Measurements from ENCODE around the gene TCEAL3.
"Not testable (repeated sequence)": the region's sequence is repeated elsewhere in the genome, so short reads cannot be mapped to it uniquely, and the experiment has no call there.

Gene TCEAL3, protein sequence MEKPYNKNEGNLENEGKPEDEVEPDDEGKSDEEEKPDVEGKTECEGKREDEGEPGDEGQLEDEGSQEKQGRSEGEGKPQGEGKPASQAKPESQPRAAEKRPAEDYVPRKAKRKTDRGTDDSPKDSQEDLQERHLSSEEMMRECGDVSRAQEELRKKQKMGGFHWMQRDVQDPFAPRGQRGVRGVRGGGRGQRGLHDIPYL

DNA sequence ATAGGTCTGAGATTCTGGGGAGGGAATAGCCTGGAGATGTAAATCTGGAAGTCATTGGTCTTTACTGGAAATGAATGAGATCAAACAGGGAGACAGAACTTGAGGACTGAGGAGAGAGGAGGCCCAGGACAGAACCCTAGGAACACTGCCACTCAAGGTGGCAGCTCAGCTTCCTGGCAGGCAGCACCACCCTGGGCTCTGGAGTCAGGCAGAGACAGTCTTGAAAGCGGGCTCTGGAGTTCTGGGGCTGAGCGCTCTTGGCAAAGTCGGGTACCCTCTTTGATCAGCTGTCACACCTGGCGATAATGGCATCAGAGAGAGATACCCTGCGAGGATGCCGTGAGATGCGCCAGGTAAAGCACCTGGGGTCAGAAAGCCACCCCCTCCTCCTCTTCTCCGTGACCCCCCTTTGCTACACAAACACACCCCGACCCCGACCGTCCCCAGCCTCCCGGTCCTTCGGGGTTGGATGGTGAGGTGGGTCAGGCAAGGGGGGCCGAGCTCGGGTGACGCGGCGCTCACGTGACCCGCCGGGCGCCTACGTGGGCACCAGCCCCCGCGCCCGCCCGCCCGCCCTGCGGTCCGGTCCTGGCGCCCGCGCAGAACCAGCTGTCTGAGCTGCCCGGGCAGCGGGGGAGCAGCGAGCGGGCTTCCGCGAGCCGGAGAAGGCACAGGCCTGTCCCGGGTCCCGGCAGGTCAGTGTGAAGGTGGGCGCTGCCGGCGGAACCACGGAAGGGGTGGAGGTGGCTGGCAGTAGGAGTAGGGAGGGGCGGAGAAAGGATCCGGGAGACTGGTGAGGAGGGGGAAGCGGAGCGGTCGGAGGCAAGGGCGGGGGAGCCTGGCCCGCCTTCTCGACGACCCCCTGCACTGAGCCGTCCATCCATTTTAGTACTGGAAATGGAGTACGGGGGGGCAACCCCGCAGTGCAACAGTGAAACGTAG lies at the start of gene TCEAL3:
TSS of gene TCEAL3 (plus strand) at position 600 of the 942 bp plus-strand sequence. CDS start 1,102 bp downstream, outside the sequence.
- peak in 1 of 2 donors; percentile 27 for DNase-seq

DNA sequence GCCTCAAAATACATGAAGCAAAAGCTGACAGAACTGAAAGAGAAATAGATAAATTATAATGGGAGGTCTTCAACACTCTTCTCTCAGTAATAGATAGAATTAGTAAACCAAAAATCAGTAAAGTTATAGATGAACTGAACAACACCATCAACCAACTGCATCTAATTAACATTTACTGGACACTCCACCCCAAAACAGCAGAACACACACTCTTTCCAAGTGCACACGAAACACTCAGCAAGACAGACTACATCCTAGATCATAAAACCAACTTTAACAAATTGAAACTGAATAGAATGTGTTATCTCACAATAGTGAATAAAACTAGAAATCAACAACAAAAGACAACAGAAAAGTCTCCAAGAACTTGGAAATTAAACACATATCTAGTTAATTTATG lies 47.5 kb upstream of the TCEAL3 start:
- no peak for DNase-seq

DNA sequence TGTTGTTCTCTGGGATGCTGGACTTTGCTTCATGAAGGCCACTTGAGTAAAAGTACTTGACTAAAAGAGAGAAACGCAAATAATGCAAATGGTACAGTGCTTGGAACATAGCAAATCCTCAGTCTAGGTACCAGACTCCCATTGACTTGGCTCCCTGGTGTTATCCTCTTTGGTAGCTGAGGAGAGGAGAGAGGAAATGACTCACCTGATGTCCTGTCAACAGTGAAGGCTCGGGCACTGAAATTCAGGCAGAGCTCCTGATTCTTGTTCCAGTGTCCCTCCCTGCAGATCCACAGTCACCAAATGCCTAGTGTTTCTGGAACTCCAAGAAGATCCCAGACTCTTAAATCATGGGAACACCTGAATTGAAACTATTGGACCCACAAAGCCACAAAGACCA lies 45.0 kb upstream of the TCEAL3 start:
- DNase-seq, result no peak

DNA sequence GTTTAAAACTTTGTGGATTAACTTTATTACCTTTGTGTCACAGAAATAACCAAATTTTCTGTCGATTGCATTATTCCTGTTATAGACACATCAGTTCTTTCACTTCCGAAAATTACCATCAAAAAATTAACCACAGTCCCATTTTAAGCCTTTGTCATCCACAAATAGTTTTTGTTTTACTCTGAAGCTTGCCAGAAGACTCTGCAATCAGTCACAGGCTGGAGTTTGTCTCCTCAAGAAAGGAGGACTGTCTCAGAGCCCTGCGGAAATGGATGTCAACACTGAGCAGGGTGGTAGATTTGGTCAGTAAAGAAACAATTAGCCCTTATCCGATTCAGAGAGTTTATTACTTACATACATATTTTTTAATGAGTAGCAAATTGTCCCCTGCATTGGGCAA lies 42.6 kb upstream of the TCEAL3 start:
- no peak for DNase-seq

DNA sequence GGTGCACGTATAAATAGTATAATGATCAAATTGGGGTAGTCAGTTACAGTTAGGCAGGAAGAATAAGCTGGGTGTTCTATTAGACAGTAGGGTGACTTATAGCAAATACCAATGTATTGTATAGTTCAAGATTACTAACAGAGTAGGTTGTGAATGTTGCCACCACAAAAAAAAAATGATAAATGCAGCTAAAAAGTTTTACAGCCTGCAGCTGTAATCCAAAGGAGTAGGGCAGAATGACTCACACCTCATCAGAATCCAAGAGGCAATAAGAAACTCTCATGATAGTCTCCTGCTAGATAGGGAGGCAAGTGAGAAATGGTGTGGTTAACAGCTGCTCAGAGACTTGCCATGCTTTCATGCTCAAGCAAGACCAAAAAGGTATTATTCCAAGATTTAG lies 42.0 kb upstream of the TCEAL3 start:
- no peak for DNase-seq

DNA sequence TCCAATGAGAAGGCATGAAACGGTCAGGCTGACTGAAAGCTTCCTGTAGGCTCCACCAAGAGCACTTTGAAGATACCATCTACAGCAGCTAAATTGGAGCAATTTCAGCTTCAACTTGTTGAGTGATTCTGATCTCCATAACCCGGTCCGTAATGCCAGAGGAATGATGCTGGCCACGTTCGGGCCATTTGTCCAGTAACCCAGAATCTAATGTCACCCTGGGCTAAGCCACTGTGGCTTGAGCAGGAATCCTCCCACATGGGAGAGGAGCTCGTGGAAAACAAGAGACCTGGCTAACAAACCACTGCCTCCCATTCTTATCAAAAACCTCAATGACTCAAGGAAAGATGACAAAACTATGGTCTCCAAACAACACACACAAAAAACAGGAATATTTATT lies 36.6 kb upstream of the TCEAL3 start:
- no peak for DNase-seq

DNA sequence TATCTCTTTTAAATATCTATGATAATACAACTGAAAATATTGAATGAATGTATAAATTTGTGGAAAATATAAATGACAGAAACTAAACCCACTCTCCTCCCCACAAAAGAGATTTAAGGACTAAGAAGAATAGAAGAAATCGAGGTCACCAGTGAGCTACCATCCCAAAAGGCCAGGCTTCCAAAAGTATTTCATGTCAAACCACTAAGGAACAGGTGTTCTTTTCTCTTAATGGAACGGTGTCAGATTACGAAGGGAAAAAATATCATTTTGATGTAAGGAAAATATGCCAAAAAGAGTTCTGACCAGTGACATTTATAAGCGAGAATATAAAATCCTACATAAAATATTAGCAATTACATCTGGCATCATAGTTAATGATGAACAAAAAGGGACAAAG lies 36.0 kb upstream of the TCEAL3 start:
- DNase-seq, result no peak

DNA sequence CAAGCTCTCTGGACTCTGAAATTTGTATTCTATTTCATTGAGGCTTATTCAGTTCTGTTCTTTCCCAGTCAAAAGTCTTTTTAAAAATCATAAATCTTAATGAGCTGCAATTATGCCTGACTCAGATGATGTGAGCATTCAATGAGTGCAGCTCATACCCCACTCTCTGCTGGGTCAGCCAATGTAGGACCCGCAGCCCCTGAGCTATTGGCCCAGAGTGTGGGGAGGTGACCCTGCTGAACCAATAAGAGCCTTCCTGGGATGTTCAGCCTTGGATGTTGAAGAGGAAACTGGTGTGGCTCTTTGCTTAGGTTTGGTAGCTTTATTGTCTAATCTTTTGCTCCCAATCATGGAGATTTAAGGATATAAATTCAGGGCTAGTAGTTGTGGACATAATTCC lies 34.6 kb upstream of the TCEAL3 start:
- no peak for DNase-seq

DNA sequence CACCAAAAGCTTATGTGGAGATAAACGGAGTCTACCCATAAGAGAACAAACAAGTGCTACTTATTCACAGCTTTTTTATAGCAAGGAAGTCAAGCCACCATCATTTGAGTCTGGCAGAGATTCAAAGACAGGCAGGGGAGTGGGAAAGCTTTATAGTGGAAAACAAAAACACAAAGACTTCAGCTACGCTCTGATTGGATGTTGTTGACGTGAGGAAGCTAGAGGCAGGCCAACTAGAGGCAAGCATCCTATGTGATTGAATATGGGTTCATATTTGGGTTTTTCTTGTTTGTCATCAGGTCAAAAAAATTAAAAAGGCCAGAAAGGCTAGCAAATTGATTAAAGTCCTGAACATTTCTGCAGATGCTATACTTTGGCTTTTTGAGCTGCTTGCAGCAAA lies 23.2 kb upstream of the TCEAL3 start:
- DNase-seq, result no peak

DNA sequence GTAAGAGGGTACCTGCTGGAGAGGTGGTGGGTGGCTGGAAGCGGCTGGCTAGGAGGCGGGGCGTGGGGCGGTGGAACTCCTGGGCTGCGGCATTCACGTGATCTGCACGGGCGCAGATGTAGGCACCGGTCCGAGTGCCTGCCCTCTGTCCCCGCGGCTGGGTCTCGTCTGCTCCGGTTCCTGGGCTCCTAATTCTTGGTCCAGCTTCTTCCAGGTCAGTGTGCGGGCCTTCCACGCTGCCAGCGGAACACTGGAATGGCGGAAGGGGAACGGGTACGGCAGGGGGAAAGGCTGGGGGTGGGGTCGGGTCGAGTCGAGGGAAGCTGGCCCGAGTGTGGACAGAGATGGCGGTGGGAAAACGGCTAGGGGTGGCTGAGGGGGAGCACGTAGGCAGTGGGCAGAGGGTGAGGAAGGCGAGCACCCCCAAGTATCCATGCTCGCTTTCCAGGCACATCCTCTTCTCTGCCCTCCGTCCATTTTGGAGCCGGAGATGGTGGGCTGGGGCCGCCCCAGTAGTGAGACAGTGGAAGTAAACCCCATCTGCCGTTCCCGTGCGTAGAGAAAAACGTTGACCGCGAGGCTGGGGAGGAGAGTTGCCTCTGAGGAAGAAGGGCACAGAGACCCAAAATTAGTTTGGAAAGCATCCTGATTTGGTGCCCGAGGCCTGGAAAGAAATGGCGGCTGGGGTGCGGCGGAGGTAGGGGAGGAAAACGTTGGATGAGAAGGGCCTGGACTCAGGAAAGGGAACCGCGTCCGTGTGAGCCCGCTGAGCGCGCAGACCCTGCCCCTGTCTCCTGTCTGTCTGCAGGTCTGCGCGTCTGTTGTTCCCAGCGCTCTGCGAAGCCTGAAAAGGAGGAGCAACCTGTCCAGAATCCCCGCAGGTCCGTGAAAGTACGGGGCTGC lies 22.1 kb upstream of the TCEAL3 start, which contains the start of gene TCEAL4:
TSS of gene TCEAL4 (plus strand) at position 105 of the 903 bp plus-strand sequence. CDS start 1,161 bp downstream, outside the sequence.
- peak; percentile 9 to 23 for DNase-seq

DNA sequence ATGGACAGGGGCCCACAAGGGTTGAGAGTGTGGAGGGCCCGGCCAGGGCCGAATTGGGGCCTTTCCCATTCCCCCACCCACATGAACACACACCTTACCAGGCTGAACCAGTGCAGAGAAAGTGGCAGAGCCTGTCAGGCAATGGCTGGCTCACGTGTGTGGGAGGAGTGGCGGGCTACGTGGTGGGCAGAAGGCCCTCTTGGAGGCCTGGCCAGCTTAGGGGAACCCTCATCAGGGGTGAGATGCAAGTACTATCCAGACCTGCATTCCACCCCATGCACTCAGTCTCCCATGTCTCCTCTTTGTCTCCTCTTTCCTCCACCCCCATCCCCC lies 21.5 kb upstream of the TCEAL3 start:
- DNase-seq, result no peak

DNA sequence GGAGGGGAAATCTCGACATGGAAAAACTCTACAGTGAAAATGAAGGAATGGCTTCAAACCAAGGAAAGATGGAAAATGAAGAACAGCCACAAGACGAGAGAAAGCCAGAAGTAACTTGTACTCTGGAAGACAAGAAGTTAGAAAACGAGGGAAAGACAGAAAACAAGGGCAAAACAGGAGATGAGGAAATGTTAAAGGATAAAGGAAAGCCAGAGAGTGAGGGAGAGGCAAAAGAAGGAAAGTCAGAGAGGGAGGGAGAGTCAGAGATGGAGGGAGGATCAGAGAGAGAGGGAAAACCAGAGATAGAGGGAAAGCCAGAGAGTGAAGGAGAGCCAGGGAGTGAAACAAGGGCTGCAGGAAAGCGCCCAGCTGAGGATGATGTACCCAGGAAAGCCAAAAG lies 21.1 kb upstream of the TCEAL3 start:
- DNase-seq, result no peak

DNA sequence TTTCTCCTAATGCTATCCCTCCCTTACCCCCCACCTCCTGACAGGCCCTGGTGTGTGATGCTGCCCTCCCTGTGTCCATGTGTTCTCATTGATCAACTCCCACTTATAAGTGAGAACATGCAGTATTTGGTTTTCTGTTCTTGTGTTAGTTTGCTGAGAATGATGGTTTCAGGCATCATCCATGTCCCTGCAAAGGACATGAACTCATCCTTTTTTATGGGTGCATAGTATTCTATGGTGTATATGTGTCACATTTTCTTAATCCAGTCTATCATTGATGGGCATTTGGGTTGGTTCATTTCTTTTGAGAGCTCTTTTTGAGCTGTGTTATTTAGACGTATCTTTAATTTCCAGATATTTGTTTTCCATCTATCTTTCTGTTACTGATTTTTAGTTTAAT lies 15.5 kb upstream of the TCEAL3 start:
- DNase-seq, result not testable (repeated sequence)

DNA sequence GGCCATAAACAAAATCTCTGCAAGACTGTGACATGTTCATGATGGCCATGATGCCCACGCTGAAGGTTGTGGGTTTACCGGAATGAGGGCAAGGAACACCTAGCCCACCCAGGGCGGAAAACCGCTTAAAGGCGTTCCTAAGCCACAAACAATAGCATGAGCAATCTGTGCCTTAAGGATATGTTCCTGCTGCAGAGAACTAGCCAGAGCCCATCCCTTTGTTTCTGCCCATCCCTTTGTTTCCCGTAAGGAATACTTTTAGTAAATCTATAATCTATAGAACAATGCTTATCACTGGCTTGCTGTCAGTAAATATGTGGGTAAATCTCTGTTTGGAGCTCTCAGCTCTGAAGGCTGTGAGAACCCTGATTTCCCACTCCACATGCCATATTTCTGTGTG lies 12.6 kb upstream of the TCEAL3 start:
- DNase-seq, result not testable (repeated sequence)

DNA sequence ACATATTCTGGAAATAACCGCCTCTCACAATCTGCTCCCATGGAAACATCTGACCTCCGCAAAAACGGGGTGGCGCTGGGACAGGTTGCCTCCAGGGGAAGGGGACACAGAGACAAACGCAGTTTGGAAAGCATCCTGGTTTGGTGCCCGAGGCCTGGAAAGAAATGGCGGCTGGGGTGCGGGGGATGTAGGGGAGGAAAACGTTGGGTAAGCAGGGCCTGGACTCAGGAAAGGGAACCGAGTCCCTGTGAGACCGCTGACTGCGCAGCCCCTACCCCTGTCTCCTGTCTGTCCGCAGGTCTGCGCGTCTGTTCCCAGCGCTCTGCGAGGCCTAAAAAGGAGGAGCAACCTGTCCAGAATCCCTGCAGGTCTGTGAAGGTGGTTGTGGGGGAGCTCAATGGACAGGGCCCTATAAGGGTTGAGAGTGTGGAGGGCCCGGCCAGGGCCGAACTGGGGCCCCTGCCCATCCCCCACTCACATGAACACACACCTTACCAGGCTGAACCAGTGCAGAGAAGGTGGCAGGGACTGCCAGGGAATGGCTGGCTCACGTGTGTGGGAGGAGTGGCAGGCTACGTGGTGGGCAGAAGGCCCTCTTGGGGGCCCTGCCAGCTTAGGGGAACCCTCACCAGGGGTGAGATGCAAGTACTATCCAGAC lies 672 bp downstream of the TCEAL3 start:
- no peak for DNase-seq

DNA sequence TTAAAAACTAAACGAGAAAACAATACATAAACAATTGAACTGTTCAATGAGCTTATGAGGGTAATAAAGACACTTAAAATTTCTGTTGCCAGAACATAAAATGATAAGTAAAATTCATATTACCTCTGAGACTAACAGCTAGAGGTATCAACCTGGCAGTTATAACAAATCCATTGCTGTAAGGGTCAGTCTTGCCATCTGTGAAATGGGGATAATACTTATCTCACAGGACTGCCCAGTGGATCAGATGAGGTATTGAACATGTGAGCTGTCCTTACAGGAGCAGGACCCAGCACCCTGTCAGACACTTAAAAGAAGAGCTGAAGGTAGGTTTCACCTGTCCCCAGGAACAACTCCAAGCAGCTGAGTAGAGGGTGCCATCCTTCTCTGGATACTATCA lies 2.5 kb downstream of the TCEAL3 start:
- no peak for DNase-seq

DNA sequence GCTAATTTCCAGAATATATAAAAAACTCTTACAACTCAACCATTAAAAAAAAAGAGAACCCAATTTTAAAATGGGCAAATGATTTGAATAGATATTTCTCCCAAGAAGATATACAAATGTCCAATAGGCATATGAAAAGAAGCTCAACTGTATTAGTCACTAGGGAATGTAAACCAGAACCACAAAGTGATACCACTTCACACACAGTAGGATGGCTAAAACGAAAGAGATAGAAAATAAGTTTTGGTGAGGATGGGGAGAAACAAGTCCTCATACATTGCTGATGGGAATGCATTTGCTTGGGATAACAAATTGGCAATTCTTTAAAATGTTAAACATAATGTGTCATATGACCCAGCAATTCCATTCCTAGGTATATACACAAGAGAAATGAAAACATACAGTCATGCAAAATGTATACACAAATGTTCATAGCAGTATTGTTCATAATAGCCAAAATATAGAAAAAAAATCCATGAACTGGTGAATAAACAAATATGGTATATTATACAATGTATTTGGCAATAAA lies 5.7 kb downstream of the TCEAL3 start:
- no peak for DNase-seq

DNA sequence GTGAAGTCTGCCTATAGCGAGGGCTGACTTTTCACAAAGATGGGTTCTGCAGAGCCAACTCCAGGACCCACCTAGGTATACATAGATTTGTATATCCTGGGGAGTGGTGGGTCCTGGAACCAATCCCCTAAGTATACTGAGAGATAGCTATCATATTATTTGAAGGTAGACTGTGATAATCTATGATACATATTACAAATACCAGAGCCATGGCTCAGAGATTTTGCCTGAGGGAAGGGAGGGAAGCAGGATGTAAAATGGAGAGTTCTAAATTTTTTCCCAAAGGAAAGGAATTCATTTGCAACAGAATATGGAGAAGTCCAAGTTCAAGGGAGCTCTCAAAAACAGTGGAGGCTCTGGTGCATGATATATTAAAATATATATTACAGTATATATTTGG lies 7.2 kb downstream of the TCEAL3 start:
- DNase-seq, result no peak

DNA sequence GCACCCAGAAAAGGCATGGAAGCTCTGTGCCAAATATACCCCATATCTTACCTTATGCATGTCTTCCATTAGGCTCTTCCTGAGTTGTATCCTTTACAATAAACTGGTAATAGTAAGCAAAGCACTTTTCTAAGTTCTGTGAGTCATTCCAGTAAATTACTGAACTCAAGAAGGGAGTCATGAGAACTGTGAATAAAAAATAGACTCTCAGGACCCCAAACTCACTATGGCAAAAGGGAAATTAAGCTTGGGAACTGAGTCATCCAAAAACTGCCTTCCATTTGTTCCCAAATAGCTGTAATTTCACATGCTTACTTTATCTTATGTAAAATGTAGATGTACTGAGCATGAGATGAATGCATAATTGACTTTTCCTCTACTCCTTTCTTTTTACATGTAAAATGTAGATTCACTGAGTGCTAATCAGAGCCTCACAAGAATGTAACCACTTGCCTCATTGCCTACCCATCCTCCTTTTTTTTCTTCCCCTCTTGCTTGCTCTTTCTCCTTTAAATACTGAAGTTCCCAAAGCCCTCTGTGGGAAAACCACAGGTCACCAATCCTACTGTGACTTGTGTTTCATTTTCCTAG lies 8.1 kb downstream of the TCEAL3 start:
- DNase-seq, result no peak

DNA sequence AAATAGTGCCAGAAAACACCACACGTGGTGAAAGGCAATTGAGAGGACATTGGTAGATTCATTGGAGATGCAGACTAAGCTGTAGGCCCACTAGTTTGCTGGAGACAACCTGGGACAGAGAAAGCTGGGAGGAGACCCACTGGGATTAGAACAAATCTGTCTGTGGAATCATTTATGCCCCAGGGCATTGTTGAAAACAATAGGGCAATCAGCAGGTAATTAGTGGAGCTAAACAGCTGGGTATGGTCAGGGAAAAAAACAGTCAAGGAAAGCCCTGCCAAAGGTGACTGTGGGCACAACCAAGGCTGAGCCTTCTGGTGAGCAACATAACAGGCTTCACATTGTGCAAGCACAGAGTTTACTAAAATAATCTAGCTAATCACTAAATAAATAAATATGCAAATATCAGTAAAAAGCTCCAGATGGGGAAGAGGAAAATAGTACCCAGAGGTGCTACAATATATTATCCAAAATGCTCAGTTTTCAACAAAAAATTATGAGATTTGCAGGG lies 9.0 kb downstream of the TCEAL3 start:
- DNase-seq, result no peak

DNA sequence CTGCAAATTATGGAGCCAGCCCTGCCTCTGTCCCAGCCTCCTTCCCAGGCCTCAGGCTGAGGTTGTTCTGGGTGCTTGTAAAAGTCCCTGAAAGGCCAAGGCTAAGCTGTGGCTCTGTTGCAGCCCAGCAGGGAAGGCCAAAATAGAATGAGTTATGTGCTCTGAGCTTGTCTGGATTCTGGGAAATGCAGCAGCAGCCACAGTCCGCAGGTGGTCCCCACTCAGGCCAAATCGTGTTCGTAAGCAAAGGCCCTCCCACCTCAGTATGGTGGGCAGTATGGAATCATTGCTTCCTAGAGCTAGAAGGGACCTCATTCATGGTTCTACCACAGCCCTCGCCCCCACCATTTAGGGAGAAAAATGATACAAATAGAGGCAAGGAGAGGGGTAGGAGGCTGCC lies 16.3 kb downstream of the TCEAL3 start:
- no peak for DNase-seq

DNA sequence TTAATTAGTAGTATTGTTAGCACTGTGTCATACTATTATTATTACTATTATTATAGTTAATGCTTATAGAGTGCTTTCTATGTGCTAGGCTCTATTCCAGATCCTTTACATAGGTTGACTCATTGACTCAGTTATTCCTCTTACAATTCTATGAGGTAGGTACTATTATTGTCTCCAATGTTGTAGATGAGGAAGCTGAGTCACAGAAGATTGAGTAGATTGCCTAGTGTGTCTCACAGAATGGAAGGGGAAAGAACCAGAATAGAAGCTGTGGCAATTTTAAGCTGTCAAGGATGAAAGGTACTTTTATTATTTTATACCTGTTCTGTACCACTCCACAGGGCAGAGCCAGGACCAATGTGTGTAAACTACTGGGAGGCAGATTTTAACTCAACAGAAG lies 19.1 kb downstream of the TCEAL3 start:
- DNase-seq, result no peak
